H9 (cell line): ENCODE data around the gene CBLB. TPM values are rescaled to one million over a fixed set of nuclear protein-coding genes. Genes with fewer than 3 reads are reported as not detected.

Experiments
- DNase-seq: peaks from one replicate; pipeline ENCODE4 v3.0.0-alpha.2; 2017
- H2AFZ ChIP-seq: one replicate; pipeline ENCODE4 v1.6.1; 2013; ENCODE audit warnings: mild to moderate bottlenecking, low read length, control low read depth, moderate library complexity
- H2AK5ac ChIP-seq: 2 replicates; pipeline ENCODE4 v1.6.1; 2013; ENCODE audit warnings: low read length, control low read depth, mixed read lengths; ENCODE audit not compliant: insufficient read length
- H2BK120ac ChIP-seq: one replicate; pipeline ENCODE4 v1.6.1; 2013; ENCODE audit warnings: low read depth, mild to moderate bottlenecking, low read length, control low read depth, inconsistent platforms; ENCODE audit not compliant: poor library complexity, severe bottlenecking
- H2BK12ac ChIP-seq: 2 replicates; pipeline ENCODE4 v1.6.1; 2013; ENCODE audit warnings: low read length, control low read depth, mixed read lengths, low read depth; ENCODE audit not compliant: insufficient read length
- H2BK15ac ChIP-seq: 2 replicates; pipeline ENCODE4 v1.6.1; 2013; ENCODE audit warnings: low read depth, low read length, control low read depth
- H2BK20ac ChIP-seq: one replicate; pipeline ENCODE4 v1.6.1; 2013; ENCODE audit warnings: low read depth, mild to moderate bottlenecking, low read length, control low read depth, inconsistent platforms; ENCODE audit not compliant: poor library complexity, severe bottlenecking
- H2BK5ac ChIP-seq: 2 replicates; pipeline ENCODE4 v1.6.1; 2013; ENCODE audit warnings: low read length, control low read depth, mixed read lengths; ENCODE audit not compliant: insufficient read length
- H3K14ac ChIP-seq: 2 replicates; pipeline ENCODE4 v1.6.1; 2013; ENCODE audit warnings: low read length, control low read depth; ENCODE audit not compliant: insufficient read depth
- H3K18ac ChIP-seq: 2 replicates; pipeline ENCODE4 v1.6.1; 2013; ENCODE audit warnings: low read depth, mild to moderate bottlenecking, mixed read lengths, low read length, control low read depth; ENCODE audit not compliant: insufficient read length
- H3K23ac ChIP-seq: 2 replicates; pipeline ENCODE4 v1.6.1; 2013; ENCODE audit warnings: low read length, control low read depth, mixed read lengths, low read depth; ENCODE audit not compliant: insufficient read length
- H3K23me2 ChIP-seq: 2 replicates; pipeline ENCODE4 v1.6.1; 2013; ENCODE audit warnings: low read depth, mild to moderate bottlenecking, mixed read lengths, low read length, control low read depth; ENCODE audit not compliant: insufficient read length, poor library complexity, severe bottlenecking
- H3K27ac ChIP-seq: 2 replicates; pipeline ENCODE4 v1.5.1; 2013; ENCODE audit warnings: low read length, control low read depth, mixed read lengths, low read depth; ENCODE audit not compliant: insufficient read length
- H3K27me3 ChIP-seq: 2 replicates; pipeline ENCODE4 v1.6.1; 2013; ENCODE audit warnings: low read length, control low read depth, inconsistent platforms; ENCODE audit not compliant: insufficient read depth
- H3K4ac ChIP-seq: 2 replicates; pipeline ENCODE4 v1.6.1; 2013; ENCODE audit warnings: low read depth, mild to moderate bottlenecking, control low read depth, inconsistent platforms, low read length, moderate library complexity
- H3K4me1 ChIP-seq: 2 replicates; pipeline ENCODE4 v1.6.1; 2013; ENCODE audit warnings: low read length, control low read depth, inconsistent platforms; ENCODE audit not compliant: insufficient read depth
- H3K4me2 ChIP-seq: 2 replicates; pipeline ENCODE4 v1.6.1; 2013; ENCODE audit warnings: low read length, control low read depth, mixed read lengths; ENCODE audit not compliant: insufficient read length, insufficient read depth
- H3K56ac ChIP-seq: 2 replicates; pipeline ENCODE4 v1.6.1; 2013; ENCODE audit warnings: low read depth, mild to moderate bottlenecking, mixed read lengths, low read length, control low read depth; ENCODE audit not compliant: insufficient read length
- H3K79me1 ChIP-seq: 2 replicates; pipeline ENCODE4 v1.6.1; 2013; ENCODE audit warnings: low read depth, mild to moderate bottlenecking, moderate library complexity, low read length, control low read depth, inconsistent platforms; ENCODE audit not compliant: insufficient read depth, poor library complexity, severe bottlenecking
- H3K79me2 ChIP-seq: 2 replicates; pipeline ENCODE4 v1.6.1; 2013; ENCODE audit warnings: low read length, control low read depth, inconsistent platforms; ENCODE audit not compliant: insufficient read depth
- H3K9ac ChIP-seq: 2 replicates; pipeline ENCODE4 v1.6.1; 2013; ENCODE audit warnings: low read length, control low read depth, mixed read lengths; ENCODE audit not compliant: insufficient read length; ENCODE audit errors: extremely low read depth
- H3K9me3 ChIP-seq: one replicate; pipeline ENCODE4 v1.6.1; 2013; ENCODE audit warnings: low read depth, low read length, inconsistent platforms; ENCODE audit not compliant: control insufficient read depth
- H3T11ph ChIP-seq: one replicate; pipeline ENCODE4 v1.6.1; 2013; ENCODE audit warnings: mild to moderate bottlenecking, low read length, control low read depth, inconsistent platforms
- H4K20me1 ChIP-seq: one replicate; pipeline ENCODE4 v1.6.1; 2013; ENCODE audit not compliant: control insufficient read depth, insufficient read length, insufficient read depth
- H4K5ac ChIP-seq: 2 replicates; pipeline ENCODE4 v1.6.1; 2013; ENCODE audit warnings: low read depth, mild to moderate bottlenecking, mixed read lengths, low read length, control low read depth; ENCODE audit not compliant: insufficient read length
- H4K8ac ChIP-seq: replicated peaks from 2 replicates; pipeline ENCODE4 v1.6.1; 2013; ENCODE audit warnings: low read length, control low read depth, mixed read lengths, low read depth; ENCODE audit not compliant: insufficient read length
- H4K91ac ChIP-seq: 2 replicates; pipeline ENCODE4 v1.6.1; 2013; ENCODE audit warnings: low read depth, mild to moderate bottlenecking, moderate library complexity, mixed read lengths, low read length, control low read depth; ENCODE audit not compliant: insufficient read length
- H3K27ac Mint-ChIP-seq, 3 experiments: 2 replicates in 2 of 3; 3 replicates in 1 of 3; pipeline ENCODE4 v1.8.0; 2020 to 2021; ENCODE audit warnings: mixed read lengths in 3 of 3, mild to moderate bottlenecking in 1 of 3, moderate library complexity in 1 of 3
- H3K27me3 Mint-ChIP-seq: 2 replicates; pipeline ENCODE4 v1.8.0; 2021; ENCODE audit warnings: low read depth, mild to moderate bottlenecking, moderate library complexity, mixed read lengths
- H3K36me3 Mint-ChIP-seq, 3 experiments: 2 replicates in 2 of 3; 3 replicates in 1 of 3; pipeline ENCODE4 v1.8.0; 2020 to 2021; ENCODE audit warnings: low read depth in 3 of 3, mixed read lengths in 3 of 3; ENCODE audit not compliant: insufficient read depth in 1 of 3
- H3K4me1 Mint-ChIP-seq, 2 experiments: 2 replicates each; pipeline ENCODE4 v1.8.0; 2020; ENCODE audit warnings: mixed read lengths in 2 of 2
- H3K4me3 Mint-ChIP-seq, 2 experiments: 2 replicates in 1 of 2; 3 replicates in 1 of 2; pipeline ENCODE4 v1.8.0; 2020 to 2021; ENCODE audit warnings: mild to moderate bottlenecking in 2 of 2, mixed read lengths in 2 of 2, moderate library complexity in 1 of 2
- H3K9me3 Mint-ChIP-seq, 2 experiments: 2 replicates in 1 of 2; 3 replicates in 1 of 2; pipeline ENCODE4 v1.8.0; 2020; ENCODE audit warnings: mild to moderate bottlenecking in 2 of 2, mixed read lengths in 2 of 2, moderate library complexity in 1 of 2
- CTCF ChIP-seq: fragments of 200-600 bp; sonication (generic); conservative IDR thresholded peaks from 3 replicates; pipeline ENCODE4 v1.8.0; 2021; ENCODE audit warnings: antibody characterized with exemption, mild to moderate bottlenecking
- WGBS: extraction: QIAGEN DNeasy Blood & Tissue Kit; methylation state at CpG from one replicate; pipeline ENCODE4 v1.1.7; 2013; ENCODE audit warnings: missing lambda C conversion rate, low lambda C conversion rate, mixed read lengths; ENCODE audit not compliant: insufficient read length; ENCODE audit errors: extremely low coverage; 5-methylcytosine and 5-hydroxymethylcytosine counted together
- total RNA-seq: library from RNA; stranded (reverse); gene quantifications from 2 replicates; pipeline ENCODE4 v1.2.1, GENCODE V29; 2021

CBLB gene
- total RNA-seq, 1 experiment from 2014 or later = 25.7 TPM

DNA sequence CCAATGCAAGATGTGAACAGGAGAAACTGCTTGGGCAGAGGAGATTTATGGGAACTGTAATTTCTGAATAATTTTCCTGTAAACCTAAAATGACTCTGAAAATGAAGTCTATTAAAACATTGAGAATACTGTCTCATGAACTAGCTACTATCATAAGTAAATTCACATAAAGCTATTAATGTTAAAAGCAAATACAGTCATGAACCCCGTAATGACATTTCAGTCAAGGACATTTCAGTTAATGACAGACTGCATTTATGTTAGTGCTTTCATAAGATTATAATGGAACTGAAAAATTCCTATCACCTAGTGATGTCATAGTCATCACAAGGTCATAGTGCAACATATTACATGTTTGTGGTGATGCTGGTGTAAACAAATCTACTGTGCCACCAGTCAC, 17.2 kb downstream of the CBLB start:
- Histone ChIP-seq H3K56ac (no peak overlapping the region), H4K91ac (no peak overlapping the region), H3K18ac (no peak overlapping the region), H2BK15ac (no peak overlapping the region), H3K4me1 (no peaks in the 10 kb centered on the region), H3K14ac (no peak overlapping the region), H4K8ac (no peak overlapping the region), H2BK20ac (no peak overlapping the region), H3K9me3 (no peaks in the 10 kb centered on the region), H3K4me2 (no peak overlapping the region), H3K23ac (no peak overlapping the region), H3K27ac (no peak overlapping the region), H3K27me3 (no peaks in the 10 kb centered on the region), H2BK120ac (no peak overlapping the region), H2BK12ac (no peak overlapping the region), H3K23me2 (no peaks in the 10 kb centered on the region), H2AFZ (no peak overlapping the region), H3K9ac (no peak overlapping the region), H4K20me1 (no peaks in the 10 kb centered on the region), H2AK5ac (no peak overlapping the region), H3K79me1 (peaks cover 3% of the 10 kb centered on the region), H2BK5ac (no peak overlapping the region), H4K5ac (no peak overlapping the region), H3K79me2 (no peaks in the 10 kb centered on the region), H3T11ph (no peak overlapping the region), H3K4ac (no peak overlapping the region)
- Mint-ChIP-seq H3K4me1 (peaks cover 0 to 6% of the 10 kb centered on the region in 2 experiments; a peak in 3 of 4 replicates), H3K4me3 (no peak overlapping the region), H3K9me3 (no peaks in the 10 kb centered on the region), H3K36me3 (peaks cover 11 to 33% (median 21%) of the 10 kb centered on the region in 3 experiments; a peak in 6 of 7 replicates), H3K27ac (no peak overlapping the region), H3K27me3 (no peaks in the 10 kb centered on the region)
- TF ChIP-seq CTCF = no peak
- DNase-seq = no peak
- no CpG with 5 or more reads among the region's 1 CpG for WGBS
